ENCODE data around the gene HNRNPA1.
"Not testable (repeated sequence)": the region's sequence is repeated elsewhere in the genome, so short reads cannot be mapped to it uniquely, and the experiment has no call there.

The HNRNPA1 gene

GRCh38 chr12:54273981-54274380 is 6.5 kb upstream of the HNRNPA1 start:
- DNase-seq (ENCODE audit: low spot score) (no peak), FAIRE-seq (no peak)

DNA sequence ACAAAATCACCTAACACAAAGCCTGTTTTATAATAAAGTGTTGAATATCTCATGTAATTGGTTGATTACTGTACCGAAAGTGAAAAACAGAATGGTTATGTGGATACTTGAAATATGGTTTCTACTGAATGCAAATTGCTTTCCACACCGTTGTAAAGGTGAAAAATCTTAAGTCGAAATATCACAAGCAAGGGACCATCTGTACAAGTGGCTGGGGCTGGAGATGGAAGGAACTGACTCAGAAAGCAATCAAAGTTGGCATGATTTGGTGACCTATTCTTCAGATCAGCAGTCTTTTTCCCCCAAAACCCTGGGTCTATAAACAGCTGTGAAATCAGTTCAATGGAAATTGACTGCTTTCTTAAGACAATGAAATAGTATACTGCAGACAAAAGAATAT is 4.2 kb upstream of the HNRNPA1 start:
- FAIRE-seq, result no peak
- DNase-seq (ENCODE audit: low spot score), result no peak

DNA sequence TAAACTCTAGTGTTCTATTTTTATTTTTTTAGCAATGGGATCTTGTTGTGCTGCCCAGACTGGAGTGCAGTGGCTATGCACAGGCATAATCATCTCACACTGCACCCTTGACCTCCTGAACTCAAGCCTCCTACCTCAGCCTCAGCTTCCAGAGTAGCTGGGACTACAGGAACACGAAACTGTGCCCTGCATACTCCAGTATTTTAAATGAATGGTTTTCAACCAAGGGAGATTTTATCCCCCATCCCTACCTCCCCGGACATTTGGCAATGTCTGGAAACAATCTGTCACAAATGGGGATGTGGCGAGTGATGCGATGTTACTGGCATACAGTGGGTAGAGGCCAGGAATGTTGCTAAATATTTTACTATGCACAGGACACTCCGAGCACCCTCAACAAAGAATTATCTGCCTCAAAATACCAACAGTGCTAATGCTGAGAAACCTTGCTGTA is 2.7 kb upstream of the HNRNPA1 start:
- no peak for FAIRE-seq

DNA sequence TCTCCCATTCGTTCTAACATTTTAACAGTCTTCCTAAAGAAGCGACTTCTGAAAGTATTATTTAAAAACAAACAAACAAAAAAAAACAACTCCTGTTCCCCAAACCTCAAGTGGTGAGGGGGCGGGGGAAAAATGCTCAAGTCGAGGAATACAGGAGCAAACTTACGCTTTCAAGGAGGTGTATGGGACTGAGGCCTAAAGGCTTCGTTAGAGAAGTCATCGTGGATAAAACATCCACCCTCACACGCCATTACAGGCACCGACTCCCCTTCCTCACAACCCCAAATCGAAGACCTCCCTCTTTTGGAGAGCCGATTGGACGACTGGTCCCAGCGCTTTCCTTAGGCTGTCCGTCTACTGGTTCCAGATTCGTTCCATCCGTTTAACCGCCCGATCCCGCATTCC is 1.3 kb upstream of the HNRNPA1 start:
- DNase-seq (ENCODE audit: low spot score) (no peak), FAIRE-seq (no peak)

More for the DNA sequence above, 2.7 kb upstream of the HNRNPA1 start:
- DNase-seq (ENCODE audit: low spot score), result peak; percentile 39

DNA sequence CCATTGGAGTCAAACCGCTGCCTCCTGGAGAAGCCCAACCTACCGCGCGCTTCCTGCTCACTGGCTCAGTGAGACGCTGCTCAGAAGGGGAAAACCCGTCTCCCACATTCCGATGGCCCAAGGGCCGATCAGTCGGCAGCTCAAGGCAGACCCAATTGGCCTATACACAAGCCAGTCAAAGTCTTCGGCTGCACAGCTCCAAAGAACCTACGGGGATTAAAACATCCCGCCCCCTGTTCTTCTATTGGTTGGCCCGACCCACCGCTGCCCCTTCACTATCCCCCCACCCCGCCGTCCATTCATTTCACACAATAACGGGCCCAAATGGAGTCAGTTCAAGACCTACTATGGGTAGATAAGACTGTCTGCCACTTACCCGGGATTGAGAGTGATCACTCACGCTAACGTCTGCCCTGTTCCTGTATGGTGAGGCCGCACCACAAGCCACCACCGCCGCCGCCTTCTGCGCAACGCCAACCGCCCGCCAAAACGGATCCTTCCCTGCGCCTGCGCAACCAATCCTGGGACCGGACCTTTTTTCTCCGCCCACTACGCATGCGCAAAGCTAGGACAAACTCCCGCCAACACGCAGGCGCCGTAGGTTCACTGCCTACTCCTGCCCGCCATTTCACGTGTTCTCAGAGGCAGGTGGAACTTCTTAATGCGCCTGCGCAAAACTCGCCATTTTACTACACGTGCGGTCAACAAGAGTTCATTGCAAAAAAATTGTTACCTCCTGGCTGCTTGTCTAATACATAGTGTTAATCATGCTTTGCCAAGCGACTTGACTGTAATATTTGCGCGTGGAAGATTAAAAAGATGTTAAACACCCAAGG is 676 bp upstream of the HNRNPA1 start, which contains the start of gene CBX5:
CBX5 (minus strand) TSS at position 491 of the 836 bp plus-strand sequence. CDS start 22,472 bp downstream, outside the sequence.
- FAIRE-seq (peak; percentile 80), DNase-seq (ENCODE audit: low spot score) (peak; percentile 99)

GRCh38 chr12:54281261-54281638 is 724 bp downstream of the HNRNPA1 start:
- DNase-seq (ENCODE audit: low spot score); FAIRE-seq: not testable (repeated sequence)

DNA sequence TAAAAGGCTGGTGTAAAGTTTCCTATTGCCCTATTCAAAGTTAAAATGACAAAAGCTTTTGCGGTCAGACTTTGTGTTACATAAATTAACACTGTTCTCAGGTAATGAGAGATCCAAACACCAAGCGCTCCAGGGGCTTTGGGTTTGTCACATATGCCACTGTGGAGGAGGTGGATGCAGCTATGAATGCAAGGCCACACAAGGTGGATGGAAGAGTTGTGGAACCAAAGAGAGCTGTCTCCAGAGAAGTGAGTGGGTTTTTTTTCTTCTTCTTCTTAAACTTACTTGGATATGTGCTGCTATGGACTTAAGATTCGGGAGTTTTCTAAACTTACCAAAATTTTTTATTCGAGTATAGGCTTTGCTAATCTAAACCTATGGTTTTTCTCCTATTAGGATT is 1.2 kb downstream of the HNRNPA1 start:
- FAIRE-seq; DNase-seq (ENCODE audit: low spot score): not testable (repeated sequence)

GRCh38 chr12:54282949-54283593 is 2.5 kb downstream of the HNRNPA1 start:
- FAIRE-seq, result no peak
- DNase-seq (ENCODE audit: low spot score), result no peak

GRCh38 chr12:54284070-54284780 is 3.7 kb downstream of the HNRNPA1 start:
- DNase-seq (ENCODE audit: low spot score); FAIRE-seq: not testable (repeated sequence)

- DNase-seq (ENCODE audit: low spot score) (no peak), FAIRE-seq (no peak)
These were observed 4.9 kb downstream of the HNRNPA1 start for GRCh38 chr12:54285150-54286041.

DNA sequence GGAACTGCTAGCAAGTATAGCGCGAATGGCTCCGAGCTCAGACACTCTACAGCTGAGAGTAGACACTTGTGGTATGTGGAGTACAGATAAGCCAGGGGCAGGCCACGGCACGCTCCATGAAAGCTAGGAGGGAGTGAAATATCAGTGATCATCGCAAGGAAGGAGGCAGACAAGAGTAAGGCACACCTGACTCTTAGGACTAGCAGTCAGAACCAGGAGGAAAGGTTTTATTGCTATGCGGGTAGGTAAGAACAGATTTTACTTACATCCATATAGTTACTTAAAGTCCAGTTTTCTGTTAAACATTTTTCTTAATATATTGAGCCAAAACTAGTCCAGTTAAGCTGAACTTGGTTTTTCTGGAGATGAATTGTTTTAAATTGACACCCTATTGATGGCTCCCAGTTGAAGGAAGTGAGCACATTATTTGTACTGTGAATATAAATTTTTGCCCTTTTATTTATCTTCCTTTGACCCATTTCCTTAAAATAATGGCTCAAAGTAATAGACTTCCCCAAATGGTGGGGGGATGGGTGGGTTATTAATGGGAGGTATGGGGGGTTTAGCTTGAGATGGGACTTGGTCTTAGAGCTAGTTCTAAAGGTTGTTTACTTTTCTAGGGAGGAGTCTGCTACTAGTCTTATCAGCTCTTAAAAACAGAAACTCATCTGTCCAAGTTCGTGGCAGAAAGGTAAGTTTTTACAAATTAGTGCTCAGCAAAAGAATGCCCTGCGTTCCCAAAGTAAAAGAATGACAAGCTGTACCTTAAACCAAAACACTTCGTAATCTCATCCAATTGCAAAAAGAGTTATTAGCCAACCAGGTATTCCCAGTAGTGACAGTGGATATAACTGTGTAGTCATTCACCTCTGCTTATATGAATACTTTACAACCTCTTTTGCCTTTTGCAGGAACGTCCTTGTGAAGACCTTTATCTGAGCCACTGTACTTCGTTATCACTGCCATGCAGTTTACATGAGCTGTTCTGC is 5.8 kb downstream of the HNRNPA1 start:
- no peak for FAIRE-seq
- no peak for DNase-seq (ENCODE audit: low spot score)

DNA sequence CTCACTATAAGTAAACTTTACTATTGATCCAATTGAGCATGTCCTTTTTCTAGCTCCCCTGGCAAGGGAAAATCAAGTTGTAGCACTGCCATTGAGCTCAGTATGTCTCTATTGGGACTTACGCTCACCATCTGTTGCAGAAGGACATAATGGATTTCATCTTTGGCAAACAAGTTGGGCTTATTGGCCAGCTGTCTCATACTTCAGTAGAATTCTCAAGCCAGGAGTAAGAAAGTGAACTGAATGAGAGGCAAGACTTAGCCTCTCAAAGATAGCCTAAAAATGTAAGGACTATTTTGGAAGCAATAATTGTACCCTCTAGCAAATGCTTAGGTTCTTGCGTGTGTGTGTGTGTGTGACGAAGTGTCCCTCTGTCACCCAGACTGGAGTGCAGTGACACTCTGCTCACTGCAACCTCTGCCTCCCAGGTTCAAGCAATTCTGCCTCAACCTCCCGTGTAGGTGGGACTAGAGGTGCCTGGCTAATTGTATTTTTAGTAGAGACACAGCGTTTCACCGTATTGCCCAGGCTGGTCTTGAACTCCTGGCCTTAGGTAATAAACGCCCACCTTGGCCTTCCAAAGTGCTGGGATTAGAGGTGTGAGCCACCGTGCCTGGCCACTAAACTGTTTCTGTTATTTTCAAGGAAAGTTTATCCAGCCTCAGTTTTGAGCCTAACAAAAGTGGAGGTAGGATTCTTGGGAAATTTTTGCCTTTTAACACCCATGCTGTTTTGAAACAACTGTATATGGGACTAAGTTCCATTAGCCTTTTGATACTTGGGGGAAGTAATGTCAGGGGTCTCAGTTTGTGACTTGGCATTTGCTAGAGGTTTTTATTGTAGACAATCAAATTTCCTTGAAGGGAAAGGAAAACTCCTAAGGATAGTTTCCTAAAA is 7.0 kb downstream of the HNRNPA1 start:
- no peak for DNase-seq (ENCODE audit: low spot score)
- no peak for FAIRE-seq

- FAIRE-seq, result no peak
- no peak for DNase-seq (ENCODE audit: low spot score)
These were observed 11.8 kb downstream of the HNRNPA1 start for GRCh38 chr12:54292083-54292930.

DNA sequence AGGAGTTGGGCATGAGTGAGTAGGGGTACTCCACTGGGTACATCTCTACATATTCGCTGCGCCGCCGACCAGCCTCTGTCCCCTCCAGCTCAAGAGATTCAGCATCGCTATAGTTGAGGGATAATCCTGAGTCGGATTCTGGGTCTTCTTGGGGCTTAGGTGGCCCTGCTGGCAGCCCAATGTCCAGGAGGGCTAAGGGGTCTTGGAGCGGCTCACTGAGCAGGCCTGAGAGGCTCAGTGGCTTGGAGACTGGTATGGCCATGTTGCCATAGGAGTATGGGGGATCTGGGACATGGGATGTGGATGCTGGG is 12.4 kb downstream of the HNRNPA1 start:
- no peak for DNase-seq (ENCODE audit: low spot score)
- FAIRE-seq, result no peak

DNA sequence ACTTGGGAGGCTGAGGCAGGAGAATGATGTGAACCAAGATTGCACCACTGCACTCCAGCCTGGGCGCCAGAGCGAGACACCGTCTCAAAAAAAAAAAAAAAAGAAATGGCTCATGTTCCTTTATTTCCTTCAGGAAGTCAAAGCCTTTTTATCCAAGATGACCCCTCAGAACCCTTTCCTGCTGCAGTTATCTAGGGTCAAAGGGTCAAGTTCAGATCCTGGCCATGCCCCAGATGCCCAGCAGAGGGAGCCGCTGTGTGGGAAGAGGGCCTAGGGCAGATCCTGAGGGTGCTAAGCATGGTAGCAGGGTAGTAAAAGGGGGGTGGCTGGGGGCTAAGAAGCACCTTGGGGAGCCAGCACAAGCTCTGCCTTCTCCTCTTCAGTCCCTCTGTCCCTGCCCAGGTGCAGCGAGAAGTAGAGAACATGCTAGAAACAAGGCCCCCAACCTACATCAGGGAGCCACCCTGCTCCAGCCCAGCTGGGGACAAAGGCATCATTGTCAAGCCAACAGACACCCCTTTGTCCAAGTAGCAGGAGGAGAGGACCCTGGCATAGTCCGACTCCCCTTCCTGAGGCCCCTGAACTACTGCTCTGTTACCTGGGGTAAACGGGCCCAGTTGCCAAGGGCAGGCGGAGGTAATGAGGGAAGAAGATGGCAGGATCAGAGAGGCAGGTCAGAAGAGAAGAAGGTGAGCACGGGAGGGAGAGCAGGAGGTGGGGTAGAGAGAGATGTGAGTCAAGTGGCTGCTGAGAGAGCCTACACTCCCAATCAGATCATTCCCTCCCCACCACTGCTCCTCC is 13.8 kb downstream of the HNRNPA1 start:
- FAIRE-seq, result no peak
- DNase-seq (ENCODE audit: low spot score), result no peak

GRCh38 chr12:54294953-54295566 is 14.5 kb downstream of the HNRNPA1 start:
- FAIRE-seq, result no peak

More at GRCh38 chr12:54294953-54295566, 14.5 kb downstream of the HNRNPA1 start:
- no peak for DNase-seq (ENCODE audit: low spot score)

All from RCC 7860 (cell line).